CD14-positive monocyte (primary cell): ENCODE measurements around the gene SLC35D1. TPM values are rescaled to one million over a fixed set of nuclear protein-coding genes. Genes with fewer than 3 reads are reported as not detected.

Experiments
- DNase-seq, 3 donors: peaks; one replicate each; pipeline ENCODE4 v3.0.0-alpha.2; 2011 to 2022
- H2AFZ ChIP-seq: 2 replicates; pipeline ENCODE4 v1.6.0; 2012; ENCODE audit warnings: mild to moderate bottlenecking, low read depth, low read length, inconsistent platforms; ENCODE audit not compliant: insufficient read depth, poor library complexity, severe bottlenecking
- H3K27ac ChIP-seq, 2 donors: 1 replicate in 1 of 2; 2 replicates in 1 of 2; pipeline ENCODE4 v1.5.1; 2012 to 2013; ENCODE audit warnings: low read length in 2 of 2, control low read depth in 1 of 2, inconsistent platforms in 1 of 2, low read depth in 1 of 2, mild to moderate bottlenecking in 1 of 2
- H3K27me3 ChIP-seq, 2 donors: one replicate each; pipeline versions ENCODE4 v1.6.0 to v1.6.1; 2011 to 2013; ENCODE audit warnings: low read length in 2 of 2; ENCODE audit not compliant: control insufficient read depth in 2 of 2, insufficient read depth in 2 of 2
- H3K36me3 ChIP-seq, 2 donors: replicated peaks in 1 of 2; 1 replicate in 1 of 2; 2 replicates in 1 of 2; pipeline versions ENCODE4 v1.5.1 to v1.6.1; 2012 to 2013; ENCODE audit warnings: low read length in 2 of 2, control low read depth in 1 of 2, inconsistent platforms in 1 of 2, mild to moderate bottlenecking in 1 of 2; ENCODE audit not compliant: insufficient read depth in 2 of 2, control insufficient read depth in 1 of 2
- H3K4me1 ChIP-seq, 2 donors: 1 replicate in 1 of 2; 2 replicates in 1 of 2; pipeline versions ENCODE4 v1.5.1 to v1.6.1; 2012 to 2013; ENCODE audit warnings: low read length in 2 of 2, control low read depth in 1 of 2, inconsistent platforms in 1 of 2, mild to moderate bottlenecking in 1 of 2, moderate library complexity in 1 of 2; ENCODE audit not compliant: insufficient read depth in 2 of 2, control insufficient read depth in 1 of 2
- H3K4me2 ChIP-seq: replicated peaks from 2 replicates; pipeline ENCODE3; 2012; ENCODE audit warnings: low read length, moderate library complexity, mild to moderate bottlenecking; ENCODE audit not compliant: poor library complexity, severe bottlenecking; ENCODE audit errors: extremely low read depth
- H3K4me3 ChIP-seq, 3 experiments: fragments of 200-600 bp in 1 of 3; sonication (generic) in 1 of 3; replicated peaks in 1 of 3; 1 replicate in 2 of 3; 2 replicates in 1 of 3; pipeline ENCODE4 v1.5.1; 2011 to 2013; ENCODE audit warnings: low read length in 3 of 3, mild to moderate bottlenecking in 3 of 3, control low read depth in 2 of 3, low read depth in 2 of 3, inconsistent platforms in 1 of 3, moderate library complexity in 1 of 3
- H3K79me2 ChIP-seq: 2 replicates; pipeline ENCODE4 v1.6.0; 2012; ENCODE audit warnings: mild to moderate bottlenecking, control low read depth, inconsistent platforms, low read length, moderate library complexity; ENCODE audit not compliant: insufficient read depth
- H3K9ac ChIP-seq: 2 replicates; pipeline ENCODE4 v1.6.0; 2017; ENCODE audit warnings: low read length, mild to moderate bottlenecking; ENCODE audit not compliant: insufficient read depth, poor library complexity, severe bottlenecking
- H3K9me3 ChIP-seq, 2 donors: replicated peaks in 1 of 2; 1 replicate in 1 of 2; 2 replicates in 1 of 2; pipeline versions ENCODE4 v1.5.1 to v1.6.1; 2012 to 2013; ENCODE audit warnings: low read length in 2 of 2, control low read depth in 1 of 2; ENCODE audit not compliant: control insufficient read depth in 1 of 2, insufficient read depth in 1 of 2
- H4K20me1 ChIP-seq: 2 replicates; pipeline ENCODE4 v1.6.0; 2012; ENCODE audit warnings: mild to moderate bottlenecking, low read length, control low read depth, moderate library complexity; ENCODE audit not compliant: insufficient read depth
- H3K27ac Mint-ChIP-seq, 7 donors: one replicate each; pipeline ENCODE4 v1.8.0; 2020; ENCODE audit warnings: mild to moderate bottlenecking in 7 of 7, mixed read lengths in 7 of 7, moderate library complexity in 6 of 7, inconsistent platforms in 2 of 7
- H3K27me3 Mint-ChIP-seq, 3 donors: one replicate each; pipeline ENCODE4 v1.8.0; 2021 to 2022; ENCODE audit warnings: low read depth in 3 of 3, mild to moderate bottlenecking in 3 of 3, mixed read lengths in 3 of 3, moderate library complexity in 3 of 3, inconsistent platforms in 1 of 3
- H3K36me3 Mint-ChIP-seq, 2 donors: one replicate each; pipeline ENCODE4 v1.8.0; 2020; ENCODE audit warnings: mixed read lengths in 2 of 2, inconsistent platforms in 1 of 2, mild to moderate bottlenecking in 1 of 2
- H3K4me1 Mint-ChIP-seq: one replicate; pipeline ENCODE4 v1.8.0; 2020; ENCODE audit warnings: mild to moderate bottlenecking, mixed read lengths
- H3K4me3 Mint-ChIP-seq, 2 donors: one replicate each; pipeline ENCODE4 v1.8.0; 2020; ENCODE audit warnings: mild to moderate bottlenecking in 2 of 2, mixed read lengths in 2 of 2, moderate library complexity in 1 of 2
- H3K9me3 Mint-ChIP-seq, 7 donors: one replicate each; pipeline ENCODE4 v1.8.0; 2020 to 2022; ENCODE audit warnings: mixed read lengths in 7 of 7, mild to moderate bottlenecking in 6 of 7, moderate library complexity in 6 of 7, inconsistent platforms in 2 of 7
- CTCF ChIP-seq: fragments of 200-600 bp; IDR thresholded peaks from one replicate; pipeline ENCODE4 v1.8.0; 2022; ENCODE audit warnings: antibody characterized with exemption, mild to moderate bottlenecking
- WGBS: methylation state at CpG from one replicate; pipeline ENCODE4 v1.1.5; 2013; ENCODE audit warnings: missing lambda C conversion rate; ENCODE audit not compliant: insufficient coverage; 5-methylcytosine and 5-hydroxymethylcytosine counted together
- intact Hi-C, 2 donors: fragments of 100-400 bp; cut with micrococcal nuclease; formaldehyde crosslinking; loops; one replicate each; pipeline versions ENCODE4 v1.15.0 to v1.15.1; 2023
- polyA plus RNA-seq, 3 donors: library from polyadenylated mRNA; depleted of rRNA in 1 of 3; unstranded in 2 of 3; stranded (reverse) in 1 of 3; fragments of 300-500 nt in 2 of 3; fragments of >200 nt in 1 of 3; fragmentation: Illumina TruSeq in 2 of 3; gene quantifications; 1 replicate in 2 of 3; 2 replicates in 1 of 3; pipeline ENCODE4 v1.2.3, GENCODE V29; 2012 to 2021

SLC35D1 gene
- polyA plus RNA-seq, 3 donors: 2.2 to 3.3 (median 2.7) TPM

DNA sequence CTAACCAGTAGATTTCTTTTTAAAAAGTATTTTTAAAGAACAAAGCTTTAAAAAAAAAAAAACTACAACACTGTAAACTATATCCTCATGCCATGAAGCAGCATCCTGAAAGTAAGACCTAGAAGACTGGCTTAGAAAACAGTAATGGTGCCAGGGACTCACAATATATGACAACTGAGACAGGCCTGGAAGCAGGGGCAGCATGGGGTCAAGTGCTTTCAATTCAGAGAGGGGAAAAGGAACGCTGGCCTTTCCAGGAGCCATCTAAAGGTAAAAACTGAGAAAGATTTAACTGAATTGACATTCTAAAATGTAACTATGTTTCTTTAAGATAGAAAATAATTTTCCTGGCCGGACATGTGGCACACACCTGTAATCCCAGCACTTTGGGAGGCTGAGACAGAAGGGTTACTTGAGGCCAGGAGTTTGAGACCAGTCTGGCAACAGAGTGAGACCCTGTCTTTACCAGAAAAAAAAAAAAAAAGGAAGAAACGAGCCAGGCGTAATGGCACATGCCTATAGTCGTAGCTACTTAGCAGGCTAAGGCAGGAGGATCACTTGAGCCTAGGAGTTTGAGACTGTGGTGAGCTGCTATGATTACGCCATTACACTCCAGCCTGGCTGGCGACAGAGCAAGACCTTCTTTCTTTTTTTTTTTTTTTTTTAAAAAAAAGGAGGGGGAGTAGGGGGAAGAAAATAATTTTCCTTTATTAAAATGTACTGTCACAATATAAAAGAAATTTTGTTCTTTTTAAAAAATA, 54.1 kb downstream of the SLC35D1 start:
- intact Hi-C loops: loop anchor here in 1 of 2 donors (10.0 kb wide), 1 partner anchor 1365 kb away; no protein-coding TSS in a partner anchor
- H3K9me3 ChIP-seq: no peaks in the 10 kb centered on the region
- peaks cover 0 to 2% (median 0%) of the 10 kb centered on the region in 7 donors for H3K9me3 Mint-ChIP-seq
- no peak overlapping the region for H3K4me2 ChIP-seq
- peaks cover 23 to 26% of the 10 kb centered on the region in 2 donors for H3K36me3 Mint-ChIP-seq
- WGBS: 100% methylated on average over 1 of the region's 7 CpGs
- no peak overlapping the region for H3K4me3 ChIP-seq
- H3K27me3 ChIP-seq: no peaks in the 10 kb centered on the region
- peak overlapping the region in 2 of 7 donors; percentile 58 to 65 for H3K27ac Mint-ChIP-seq
- H3K27ac ChIP-seq: no peak overlapping the region
- peaks cover 5 to 26% of the 10 kb centered on the region in 2 donors for H3K36me3 ChIP-seq
- DNase-seq: no peak
- no peaks in the 10 kb centered on the region for H3K79me2 ChIP-seq
- no peak overlapping the region for H3K9ac ChIP-seq
- no peaks in the 10 kb centered on the region for H3K4me1 ChIP-seq
- H4K20me1 ChIP-seq: no peaks in the 10 kb centered on the region
- peaks cover 10% of the 10 kb centered on the region for H3K4me1 Mint-ChIP-seq
- H3K4me3 Mint-ChIP-seq: no peak overlapping the region
- no peaks in the 10 kb centered on the region for H3K27me3 Mint-ChIP-seq
- TF ChIP-seq CTCF: no peak
- no peak overlapping the region for H2AFZ ChIP-seq

- H3K4me3 ChIP-seq: no peak overlapping the region
- no peak overlapping the region for H3K9ac ChIP-seq
- no peaks in the 10 kb centered on the region for H3K4me1 ChIP-seq
- H3K27me3 ChIP-seq: no peaks in the 10 kb centered on the region
- no peaks in the 10 kb centered on the region for H3K27me3 Mint-ChIP-seq
- no peak for TF ChIP-seq CTCF
- H3K36me3 Mint-ChIP-seq: peaks cover 23% of the 10 kb centered on the region in 2 donors
- H4K20me1 ChIP-seq: no peaks in the 10 kb centered on the region
- no peak overlapping the region for H3K27ac Mint-ChIP-seq
- no peak for DNase-seq
- H3K9me3 Mint-ChIP-seq: peaks cover 0 to 2% (median 0%) of the 10 kb centered on the region in 7 donors
- H3K4me2 ChIP-seq: no peak overlapping the region
- no peak overlapping the region for H2AFZ ChIP-seq
- H3K4me1 Mint-ChIP-seq: peaks cover 10% of the 10 kb centered on the region
- H3K27ac ChIP-seq: no peak overlapping the region
- H3K9me3 ChIP-seq: no peaks in the 10 kb centered on the region
- no peak overlapping the region for H3K4me3 Mint-ChIP-seq
- H3K79me2 ChIP-seq: no peaks in the 10 kb centered on the region
- H3K36me3 ChIP-seq: peaks cover 5 to 18% of the 10 kb centered on the region in 2 donors
- intact Hi-C loops: no loop called here
These were observed 55.0 kb downstream of the SLC35D1 start for GRCh38 chr1:66998972-66999371.
